GDM1 (cell line): Measurements from ENCODE around the gene CFDP1.

Experiments
- DNase-seq: peaks from one replicate; lab custom pipeline; 2025; lab: John Stamatoyannopoulos, UW

The CFDP1 gene

GRCh38 chr16:75264999-75265910 is 168.0 kb downstream of the CFDP1 start:
- DNase-seq = no peak

DNA sequence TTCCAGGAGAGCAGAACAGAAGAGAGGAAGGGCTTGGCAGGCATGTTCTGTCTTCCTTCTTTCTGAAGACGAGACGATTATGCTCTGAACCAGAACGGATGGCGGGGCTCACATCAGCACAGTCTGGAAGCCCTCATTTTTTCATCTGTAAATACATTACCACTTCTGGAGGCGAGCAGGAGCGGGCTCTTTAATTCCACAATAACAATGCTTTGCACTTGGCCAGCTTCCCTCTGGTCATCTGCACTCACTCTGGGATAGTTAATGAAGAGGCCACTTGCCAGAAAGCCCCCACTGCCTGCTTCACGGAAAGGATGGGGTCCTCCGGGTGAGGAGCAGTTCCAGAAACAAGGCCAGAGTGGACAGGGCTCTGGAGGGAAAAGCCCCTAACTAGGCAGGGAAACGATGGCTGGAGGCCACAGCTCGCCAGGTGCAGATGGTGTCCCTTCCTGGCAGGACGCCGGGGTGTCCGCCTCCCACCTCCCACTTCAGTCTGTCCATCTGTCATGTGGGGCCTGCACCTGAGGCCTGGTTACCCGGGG is 168.8 kb downstream of the CFDP1 start:
- DNase-seq = no peak

DNA sequence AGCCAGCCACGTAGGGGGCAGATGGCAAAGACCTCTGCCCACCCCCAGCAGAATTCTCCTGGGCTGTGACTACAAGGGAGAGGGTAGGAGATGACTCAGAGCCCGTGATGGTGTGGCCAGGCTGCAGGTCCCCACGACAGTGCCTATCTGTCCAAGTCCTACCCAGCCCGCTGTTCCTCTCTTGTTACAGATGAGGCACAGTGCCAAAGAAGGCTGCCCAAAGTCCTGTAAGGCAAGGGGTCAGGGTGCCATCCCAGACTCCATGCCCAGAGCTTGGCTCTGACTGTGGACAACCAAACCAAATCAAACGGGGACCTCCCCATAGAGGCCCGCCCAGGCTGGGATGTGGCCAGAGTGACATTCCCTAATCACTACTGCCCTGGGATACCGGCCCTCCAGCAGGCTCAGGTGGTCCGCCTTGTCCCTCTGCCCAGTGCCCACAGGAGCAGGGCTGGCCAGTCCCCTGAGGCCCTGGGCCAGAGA is 169.3 kb downstream of the CFDP1 start:
- no peak for DNase-seq

DNA sequence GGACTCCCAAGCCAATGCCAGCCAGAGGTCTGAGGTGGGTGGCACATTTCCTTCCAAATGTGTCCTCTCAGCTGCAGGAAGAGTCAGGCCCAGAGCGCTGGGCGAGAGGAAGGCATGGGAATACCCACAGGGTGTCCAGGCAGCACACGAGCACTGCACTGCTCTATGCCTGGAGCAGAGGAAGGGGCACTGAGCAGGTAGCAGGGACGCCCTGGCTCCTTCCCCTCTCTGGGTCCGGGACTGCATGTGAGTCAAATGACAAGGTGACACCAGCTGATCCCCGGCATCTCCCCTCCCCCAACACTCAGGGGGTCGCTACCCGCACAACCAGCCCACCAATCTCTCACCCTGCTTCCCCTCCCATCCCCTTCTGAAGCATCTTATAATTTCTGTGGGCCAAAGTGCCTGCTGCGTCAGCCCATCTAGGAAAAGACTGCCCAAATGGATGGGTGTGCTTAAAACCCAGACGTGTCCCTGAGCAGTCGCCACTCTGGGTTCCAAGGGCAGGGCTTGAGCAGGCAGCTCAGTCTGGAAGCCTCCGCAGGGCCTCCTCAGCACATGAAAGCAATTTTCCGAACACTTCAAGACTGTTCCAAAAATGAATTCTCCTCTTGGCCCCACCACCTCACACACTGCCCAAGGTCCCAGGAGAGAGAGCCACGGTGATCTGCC is 169.9 kb downstream of the CFDP1 start:
- no peak for DNase-seq

DNA sequence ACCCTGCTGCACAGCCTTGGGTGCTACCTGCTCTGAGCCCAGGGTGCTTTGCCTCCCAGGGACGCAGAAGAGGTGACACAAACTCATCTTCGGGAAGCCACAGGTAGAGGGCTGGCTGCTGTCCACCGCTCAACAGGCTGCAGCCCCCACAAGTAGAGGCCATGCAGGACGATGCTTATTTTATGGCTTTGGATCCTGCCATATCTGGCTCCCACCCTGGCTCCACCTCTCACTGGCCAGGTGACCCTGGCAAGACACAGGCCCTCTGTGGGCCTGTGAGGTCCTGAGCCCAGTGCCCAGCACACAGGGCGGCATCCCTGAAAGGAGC is 170.5 kb downstream of the CFDP1 start:
- DNase-seq = no peak

DNA sequence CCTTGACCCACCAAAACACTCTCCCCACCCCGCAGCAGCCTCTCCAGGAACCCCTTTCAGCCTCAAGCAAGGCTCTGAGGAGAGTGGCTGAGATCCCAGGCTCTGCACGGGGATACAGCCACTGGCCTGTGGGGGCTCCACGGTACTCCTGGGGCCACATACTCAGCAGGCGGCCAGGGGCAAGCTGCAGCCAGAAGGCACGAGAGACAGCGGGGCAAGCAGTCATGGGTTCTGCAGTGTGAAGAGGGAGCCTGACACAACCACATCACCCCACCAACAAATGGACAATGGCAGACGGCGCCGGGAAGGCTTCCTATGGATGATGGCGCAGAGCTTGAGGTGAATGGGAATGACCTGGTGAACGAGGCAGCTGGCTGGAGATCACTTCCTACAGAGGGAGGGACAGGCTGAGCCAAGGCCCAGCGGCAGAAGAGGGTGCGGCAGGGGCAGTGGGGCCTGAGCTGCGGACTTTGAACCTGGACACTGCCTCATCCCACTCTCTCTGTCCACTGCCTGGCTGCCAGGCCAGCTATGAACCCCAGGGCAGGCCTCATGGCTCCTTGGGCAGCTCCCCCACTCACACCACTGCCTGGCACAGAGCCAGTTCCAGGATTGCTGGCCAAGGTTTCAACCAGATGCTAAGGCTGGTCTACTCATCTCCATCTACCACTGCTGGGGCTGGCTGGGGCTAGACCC is 171.1 kb downstream of the CFDP1 start:
- DNase-seq = no peak

DNA sequence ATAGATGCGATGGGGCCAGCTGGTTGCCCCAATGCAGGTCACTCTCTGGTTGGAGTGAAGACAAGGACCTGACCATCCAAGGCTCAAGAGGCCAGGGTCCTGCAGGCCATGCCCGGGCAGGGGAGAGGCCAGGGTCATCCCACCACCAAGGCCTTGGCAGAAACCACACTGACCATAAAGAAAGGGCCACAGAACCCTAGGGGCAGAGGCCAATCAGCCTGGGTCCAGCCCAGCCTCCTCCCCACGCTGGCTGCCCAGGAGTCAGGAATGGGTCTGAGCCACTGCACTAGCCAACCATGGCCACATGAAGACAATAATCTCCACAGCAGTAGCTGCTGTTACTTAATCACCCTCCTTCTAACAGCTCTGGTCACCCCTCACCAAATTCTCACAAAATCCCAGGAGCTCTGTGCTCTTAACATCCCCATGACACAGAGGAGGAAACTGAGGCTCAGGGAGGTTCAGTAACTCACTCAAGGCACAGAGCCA is 171.7 kb downstream of the CFDP1 start:
- DNase-seq = no peak

DNA sequence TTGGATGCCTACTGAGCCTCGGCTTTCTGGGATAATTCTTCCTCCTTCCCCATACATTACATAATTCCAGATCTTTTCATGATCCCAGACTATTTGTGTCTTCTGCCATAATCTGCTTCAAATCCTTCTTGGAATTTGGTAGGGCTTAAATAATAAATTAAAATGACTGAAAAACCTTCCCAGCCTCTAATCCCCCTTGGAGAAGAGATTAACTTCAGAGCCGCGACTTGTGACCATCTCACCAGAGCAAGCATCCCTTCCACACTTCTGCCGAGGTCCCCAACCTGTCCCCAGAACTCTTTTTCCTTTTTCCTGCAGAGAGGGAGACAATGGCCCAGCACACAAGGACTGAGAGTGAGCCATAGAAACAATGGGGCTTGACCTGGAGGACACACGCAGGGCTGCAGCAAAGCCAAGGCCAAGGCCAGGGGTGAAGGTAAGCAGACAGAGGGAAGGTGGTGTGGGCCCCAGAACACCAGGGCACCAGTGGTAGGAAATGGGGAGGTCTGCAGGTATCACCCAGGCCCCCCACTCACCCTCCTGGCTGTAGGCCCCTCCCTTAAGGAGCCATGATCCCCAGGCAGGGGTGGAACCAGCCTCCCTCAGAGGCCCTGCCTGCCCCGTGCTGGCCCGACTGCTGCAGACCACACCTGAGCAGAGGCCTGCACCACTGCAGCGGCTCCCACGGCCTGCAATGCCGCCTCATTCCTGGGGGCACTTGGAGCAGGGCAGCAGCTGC is 172.3 kb downstream of the CFDP1 start:
- DNase-seq = no peak

DNA sequence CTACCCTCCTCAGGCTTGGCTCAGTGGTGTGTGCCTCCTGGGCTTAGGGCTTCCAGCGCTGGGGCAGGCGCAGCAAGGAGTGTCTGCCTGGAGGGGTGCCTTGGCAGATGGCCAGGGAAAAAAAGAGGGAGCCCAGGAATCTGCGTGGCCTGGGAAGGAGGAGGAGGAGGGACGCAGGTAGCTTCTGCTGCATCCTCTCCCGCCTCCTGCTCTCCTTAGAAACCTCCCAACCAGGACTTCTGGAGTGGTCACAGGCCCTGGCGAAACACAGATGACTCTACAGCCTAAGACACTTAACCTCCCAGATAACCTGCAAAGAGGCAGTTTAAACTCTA is 174.5 kb downstream of the CFDP1 start:
- DNase-seq = no peak

DNA sequence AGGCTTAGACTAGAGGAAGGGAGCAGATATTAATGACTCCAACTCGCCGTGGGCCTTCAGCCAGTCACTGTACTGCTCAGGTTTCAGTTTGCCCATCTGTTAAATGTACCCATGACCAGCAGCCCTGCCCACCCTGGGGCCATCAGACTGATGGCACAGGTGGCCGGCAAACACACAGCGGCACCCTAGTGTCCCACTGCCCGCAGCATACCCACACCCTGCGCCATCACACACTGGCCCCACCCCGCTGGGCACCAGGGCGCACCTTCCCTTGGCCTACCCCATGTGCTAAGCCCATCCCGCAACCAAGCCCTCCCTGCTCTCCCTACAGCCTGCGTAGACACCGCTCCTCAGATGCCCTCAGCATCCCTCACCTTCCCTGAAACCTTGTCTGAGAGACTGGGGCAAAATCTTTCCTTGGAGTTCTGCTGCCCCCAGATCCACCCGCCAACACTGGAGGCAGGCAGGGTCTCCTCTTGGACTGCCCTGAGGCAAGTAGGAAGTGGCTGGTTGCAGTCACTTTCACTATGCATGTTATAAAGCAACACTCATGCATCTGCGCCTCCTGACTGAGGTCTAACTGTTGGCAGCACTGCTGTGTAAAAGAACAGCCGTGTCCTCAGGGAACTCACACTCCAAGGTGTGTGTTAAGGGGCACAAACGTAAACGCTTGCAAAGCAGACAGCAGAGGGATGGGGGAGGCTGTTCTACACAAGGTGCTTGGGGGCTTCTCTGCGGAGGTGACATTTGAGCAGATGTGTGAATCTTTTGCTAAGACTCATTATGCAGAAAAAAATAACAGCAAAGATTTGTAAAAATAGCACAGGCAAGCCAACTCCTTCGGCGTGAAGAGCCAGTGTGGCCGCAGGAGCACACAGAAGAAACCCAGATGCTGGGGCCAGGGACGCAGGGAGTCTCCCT is 175.2 kb downstream of the CFDP1 start:
- DNase-seq = no peak

- no peak for DNase-seq
Observed at GRCh38 chr16:75256696-75257343, 176.5 kb downstream of the CFDP1 start.

DNA sequence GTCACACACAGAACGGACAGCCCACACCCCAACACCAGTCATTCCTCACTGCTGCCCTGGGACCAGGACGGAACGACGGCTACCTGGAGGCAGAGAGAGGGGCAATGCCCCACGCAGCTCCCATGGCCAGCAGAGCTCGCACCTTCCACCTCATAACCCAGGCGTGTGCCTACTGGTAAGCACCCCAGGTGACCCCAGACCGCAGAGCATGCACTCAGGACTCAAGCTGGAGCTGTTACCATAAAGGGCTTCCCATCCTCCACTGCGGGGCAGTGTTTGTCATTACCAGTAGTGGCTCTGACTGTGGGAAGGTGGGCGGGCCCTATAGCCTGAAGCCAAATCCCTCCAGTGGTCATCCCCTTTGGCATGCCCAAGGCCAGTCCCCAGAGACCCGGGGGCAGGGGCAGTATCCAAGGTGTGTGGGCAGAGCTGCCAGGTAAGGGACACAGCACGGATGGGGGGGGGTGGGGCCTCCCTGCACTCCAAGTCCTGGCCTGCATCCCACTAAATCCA is 177.2 kb downstream of the CFDP1 start:
- DNase-seq = no peak

DNA sequence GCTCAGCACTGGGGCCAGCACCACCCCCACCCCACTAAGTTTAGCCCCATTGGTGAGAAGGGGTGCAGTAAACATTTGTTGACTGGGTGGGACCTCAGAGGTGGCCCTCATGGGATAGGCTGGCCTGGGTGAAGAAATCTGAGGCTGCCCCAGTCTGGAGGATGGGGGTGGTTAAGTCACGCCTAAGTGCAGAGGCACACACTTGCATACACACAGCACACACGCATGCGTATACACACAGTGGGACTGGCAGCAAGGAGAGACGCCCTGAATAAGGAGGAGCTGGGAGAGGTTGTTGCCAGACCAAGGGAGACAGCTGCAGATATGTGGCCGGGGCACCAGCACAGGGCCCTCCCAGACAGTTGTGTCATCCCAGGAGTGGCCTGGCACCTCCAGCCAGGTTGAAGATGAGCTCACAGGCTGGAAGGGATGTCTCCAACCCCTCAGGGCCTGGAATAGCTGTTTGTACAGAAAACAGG is 178.9 kb downstream of the CFDP1 start:
- DNase-seq = no peak

- no peak for DNase-seq
Observed at GRCh38 chr16:75252946-75253911, 180.1 kb downstream of the CFDP1 start.

DNA sequence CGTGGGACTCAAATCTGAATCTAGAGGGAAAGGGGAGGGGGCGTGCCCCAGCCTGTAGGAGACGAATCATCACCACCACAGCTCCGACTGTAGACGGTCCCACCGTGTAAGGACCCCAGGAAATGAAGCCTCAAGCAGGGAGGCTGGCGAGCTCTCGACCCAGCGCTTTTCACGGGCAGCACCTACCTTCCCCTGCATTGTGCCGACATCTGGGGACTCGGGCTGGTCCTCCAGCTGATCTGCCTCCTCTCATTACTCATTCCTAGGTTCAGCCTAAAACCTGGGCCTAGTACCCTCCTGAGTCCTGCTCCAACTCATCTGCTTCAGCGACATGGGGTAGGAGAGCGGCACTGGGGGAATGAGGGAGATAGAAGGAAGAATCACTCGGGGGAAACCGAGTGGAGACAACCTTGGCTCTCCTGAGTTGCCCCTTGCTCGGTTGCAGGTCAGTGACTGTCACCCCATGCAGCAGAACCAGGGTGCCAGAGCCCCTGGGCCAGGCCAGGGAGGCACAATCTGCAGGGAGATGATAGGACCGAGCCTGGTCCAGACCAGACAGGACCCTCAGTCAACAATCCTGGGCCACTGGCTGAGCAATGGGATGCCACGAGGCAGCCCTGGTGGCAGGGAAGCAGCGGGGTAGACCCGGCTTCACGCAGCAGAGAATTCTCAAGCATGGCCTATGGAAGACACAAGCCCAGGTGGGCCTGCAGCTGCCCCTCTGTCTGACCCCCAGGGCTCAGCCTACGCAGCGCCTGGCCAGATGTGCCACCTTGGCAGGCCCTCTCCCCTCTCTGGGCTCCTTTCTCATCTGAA is 181.0 kb downstream of the CFDP1 start:
- DNase-seq = no peak

DNA sequence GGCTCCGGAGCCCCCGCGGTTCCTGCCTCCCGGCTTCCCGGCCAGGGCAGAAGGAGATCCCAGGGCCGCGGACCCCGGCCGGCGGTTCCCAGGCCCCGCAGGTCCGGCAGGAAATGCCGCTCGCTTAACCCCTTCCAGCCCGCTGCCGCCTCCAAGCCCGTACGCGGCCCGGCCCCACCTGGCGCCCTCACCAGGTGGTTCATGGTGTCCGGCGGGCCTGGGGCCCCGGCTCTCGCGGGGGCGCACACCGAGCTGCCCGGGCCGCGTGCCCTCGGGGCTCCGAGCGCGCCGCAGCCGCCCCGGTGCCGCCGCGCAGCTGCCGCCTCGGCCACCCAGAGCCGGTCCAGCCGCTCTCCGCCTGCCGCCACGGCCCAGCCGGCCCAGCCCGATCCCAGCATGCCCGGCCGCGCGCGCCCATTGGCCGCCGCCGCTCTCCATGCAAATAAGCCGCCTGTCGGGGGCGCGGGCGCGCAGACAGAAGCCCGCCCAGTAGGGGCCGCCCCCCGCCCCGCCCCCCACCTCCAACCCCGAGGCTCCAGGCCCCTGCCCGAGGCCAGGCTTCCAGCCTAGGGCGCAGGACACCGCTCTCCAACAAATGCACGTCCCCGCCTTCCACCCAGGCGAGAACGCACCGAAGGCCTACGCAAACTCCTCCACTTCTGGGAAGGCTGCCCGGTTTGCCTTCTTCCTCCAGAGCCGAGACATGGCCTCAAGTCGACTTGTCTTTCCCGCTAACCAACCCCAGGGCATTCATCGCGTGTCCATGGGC is 181.8 kb downstream of the CFDP1 start, which contains the start of gene BCAR1:
BCAR1 (minus strand) TSS at position 345 of the 769 bp plus-strand sequence; CDS start at position 203, 142 bp downstream.
- no peak for DNase-seq

GRCh38 chr16:75250809-75251279 is 182.5 kb downstream of the CFDP1 start:
- DNase-seq = no peak
